Measurements from ENCODE around the gene SLC47A1. TPM values are rescaled to one million over a fixed set of nuclear protein-coding genes. Genes with fewer than 3 reads are reported as not detected.

Gene SLC47A1
- total RNA-seq, 2 donors from 2014 or later, result 4.1 to 17.0 TPM

GRCh38 chr17:19546289-19547065 lies 12.8 kb downstream of the SLC47A1 start:
- Histone ChIP-seq H3K9me3 (no peaks in the 10 kb centered on the region), H3K4me1 (ENCODE audit: control insufficient read depth in 1 of 2, low read depth in 2 of 2) (peaks cover 7 to 26% of the 10 kb centered on the region in 2 donors), H3K27me3 (replicated peaks; ENCODE audit: insufficient read depth) (no peaks in the 10 kb centered on the region), H3K27ac (no peak overlapping the region), H3K4me3 (no peak overlapping the region), H3K36me3 (no peaks in the 10 kb centered on the region)
- peak; percentile 28 for TF ChIP-seq CTCF (IDR thresholded peaks at IDR 0.05)
- DNase-seq (ENCODE audit: low spot score) (no peak), ATAC-seq (ENCODE audit: insufficient number of reproducible peaks, low FRiP score, low read depth) (no peak)

GRCh38 chr17:19549746-19550623 lies 16.3 kb downstream of the SLC47A1 start:
- Histone ChIP-seq H3K4me1 (ENCODE audit: control insufficient read depth in 1 of 2, low read depth in 2 of 2) (peaks cover 21 to 60% of the 10 kb centered on the region in 2 donors), H3K4me3 (no peak overlapping the region), H3K36me3 (no peaks in the 10 kb centered on the region), H3K27me3 (replicated peaks; ENCODE audit: insufficient read depth) (no peaks in the 10 kb centered on the region), H3K9me3 (no peaks in the 10 kb centered on the region), H3K27ac (peak overlapping the region in 1 of 2 donors; percentile 77)
- ATAC-seq (ENCODE audit: insufficient number of reproducible peaks, low FRiP score, low read depth) (no peak), DNase-seq (ENCODE audit: low spot score) (no peak)
- no peak for TF ChIP-seq CTCF (IDR thresholded peaks at IDR 0.05)

GRCh38 chr17:19551165-19551564 lies 17.5 kb downstream of the SLC47A1 start:
- H3K36me3 ChIP-seq, result no peaks in the 10 kb centered on the region
- no peak for DNase-seq (ENCODE audit: low spot score)
- peak overlapping the region; percentile 77 to 83 for H3K27ac ChIP-seq
- no peak for ATAC-seq (ENCODE audit: insufficient number of reproducible peaks, low FRiP score, low read depth)
- no peaks in the 10 kb centered on the region for H3K27me3 ChIP-seq (replicated peaks; ENCODE audit: insufficient read depth)
- peak overlapping the region; percentile 31 for H3K4me3 ChIP-seq
- TF ChIP-seq CTCF (IDR thresholded peaks at IDR 0.05), result no peak
- H3K9me3 ChIP-seq, result no peaks in the 10 kb centered on the region
- H3K4me1 ChIP-seq (ENCODE audit: control insufficient read depth in 1 of 2, low read depth in 2 of 2), result peaks cover 21 to 62% of the 10 kb centered on the region in 2 donors

- peak overlapping the region; percentile 31 for H3K4me3 ChIP-seq
- peaks cover 21 to 57% of the 10 kb centered on the region in 2 donors for H3K4me1 ChIP-seq (ENCODE audit: control insufficient read depth in 1 of 2, low read depth in 2 of 2)
- ATAC-seq (ENCODE audit: insufficient number of reproducible peaks, low FRiP score, low read depth) (peak; percentile 25), DNase-seq (ENCODE audit: low spot score) (no peak)
- no peaks in the 10 kb centered on the region for H3K27me3 ChIP-seq (replicated peaks; ENCODE audit: insufficient read depth)
- peak overlapping the region; percentile 77 to 83 for H3K27ac ChIP-seq
- no peaks in the 10 kb centered on the region for H3K9me3 ChIP-seq
- TF ChIP-seq CTCF (IDR thresholded peaks at IDR 0.05), result no peak
- H3K36me3 ChIP-seq, result no peaks in the 10 kb centered on the region
Measured at GRCh38 chr17:19551591-19552148, 18.0 kb downstream of the SLC47A1 start.

- Histone ChIP-seq H3K27ac (no peak overlapping the region), H3K9me3 (no peaks in the 10 kb centered on the region), H3K27me3 (replicated peaks; ENCODE audit: insufficient read depth) (no peaks in the 10 kb centered on the region), H3K36me3 (no peaks in the 10 kb centered on the region), H3K4me1 (ENCODE audit: control insufficient read depth in 1 of 2, low read depth in 2 of 2) (peaks cover 21 to 51% of the 10 kb centered on the region in 2 donors), H3K4me3 (no peak overlapping the region)
- ATAC-seq (ENCODE audit: insufficient number of reproducible peaks, low FRiP score, low read depth) (no peak), DNase-seq (ENCODE audit: low spot score) (no peak)
- no peak for TF ChIP-seq CTCF (IDR thresholded peaks at IDR 0.05)
Measured at GRCh38 chr17:19553036-19553435, 19.4 kb downstream of the SLC47A1 start.

All from thoracic aorta (tissue), 2 donors.